Measurements from ENCODE around the gene SYMPK.

The SYMPK gene

DNA sequence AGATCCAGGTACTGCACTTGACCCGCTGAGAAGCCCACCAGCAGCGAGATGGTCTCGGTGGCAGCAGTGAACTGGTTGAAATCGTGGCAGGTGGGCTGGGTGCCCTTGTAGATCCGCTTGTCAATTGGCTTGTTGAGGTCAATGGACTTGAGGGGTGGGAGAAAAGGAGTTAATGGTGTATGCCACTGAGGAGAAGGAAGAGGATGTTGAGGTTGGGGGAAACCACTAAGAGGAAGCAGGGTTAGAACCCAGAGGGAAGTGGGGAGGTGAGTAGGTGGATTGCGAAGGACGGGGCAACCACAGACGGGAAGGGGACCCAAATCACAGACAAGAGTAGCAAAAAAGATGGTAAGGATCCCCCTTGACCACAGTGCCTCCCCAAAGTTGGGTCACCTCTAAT is 72.0 kb downstream of the SYMPK start:
- peak overlapping the region; percentile 88 for H3K4me3 ChIP-seq (ENCODE audit: low read length)
- TF ChIP-seq, protein P1, sequence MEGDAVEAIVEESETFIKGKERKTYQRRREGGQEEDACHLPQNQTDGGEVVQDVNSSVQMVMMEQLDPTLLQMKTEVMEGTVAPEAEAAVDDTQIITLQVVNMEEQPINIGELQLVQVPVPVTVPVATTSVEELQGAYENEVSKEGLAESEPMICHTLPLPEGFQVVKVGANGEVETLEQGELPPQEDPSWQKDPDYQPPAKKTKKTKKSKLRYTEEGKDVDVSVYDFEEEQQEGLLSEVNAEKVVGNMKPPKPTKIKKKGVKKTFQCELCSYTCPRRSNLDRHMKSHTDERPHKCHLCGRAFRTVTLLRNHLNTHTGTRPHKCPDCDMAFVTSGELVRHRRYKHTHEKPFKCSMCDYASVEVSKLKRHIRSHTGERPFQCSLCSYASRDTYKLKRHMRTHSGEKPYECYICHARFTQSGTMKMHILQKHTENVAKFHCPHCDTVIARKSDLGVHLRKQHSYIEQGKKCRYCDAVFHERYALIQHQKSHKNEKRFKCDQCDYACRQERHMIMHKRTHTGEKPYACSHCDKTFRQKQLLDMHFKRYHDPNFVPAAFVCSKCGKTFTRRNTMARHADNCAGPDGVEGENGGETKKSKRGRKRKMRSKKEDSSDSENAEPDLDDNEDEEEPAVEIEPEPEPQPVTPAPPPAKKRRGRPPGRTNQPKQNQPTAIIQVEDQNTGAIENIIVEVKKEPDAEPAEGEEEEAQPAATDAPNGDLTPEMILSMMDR (conservative IDR thresholded peaks at IDR 0.05; ENCODE audit: low read length): no peak
- DNase-seq (ENCODE audit: low read depth): no peak

DNA sequence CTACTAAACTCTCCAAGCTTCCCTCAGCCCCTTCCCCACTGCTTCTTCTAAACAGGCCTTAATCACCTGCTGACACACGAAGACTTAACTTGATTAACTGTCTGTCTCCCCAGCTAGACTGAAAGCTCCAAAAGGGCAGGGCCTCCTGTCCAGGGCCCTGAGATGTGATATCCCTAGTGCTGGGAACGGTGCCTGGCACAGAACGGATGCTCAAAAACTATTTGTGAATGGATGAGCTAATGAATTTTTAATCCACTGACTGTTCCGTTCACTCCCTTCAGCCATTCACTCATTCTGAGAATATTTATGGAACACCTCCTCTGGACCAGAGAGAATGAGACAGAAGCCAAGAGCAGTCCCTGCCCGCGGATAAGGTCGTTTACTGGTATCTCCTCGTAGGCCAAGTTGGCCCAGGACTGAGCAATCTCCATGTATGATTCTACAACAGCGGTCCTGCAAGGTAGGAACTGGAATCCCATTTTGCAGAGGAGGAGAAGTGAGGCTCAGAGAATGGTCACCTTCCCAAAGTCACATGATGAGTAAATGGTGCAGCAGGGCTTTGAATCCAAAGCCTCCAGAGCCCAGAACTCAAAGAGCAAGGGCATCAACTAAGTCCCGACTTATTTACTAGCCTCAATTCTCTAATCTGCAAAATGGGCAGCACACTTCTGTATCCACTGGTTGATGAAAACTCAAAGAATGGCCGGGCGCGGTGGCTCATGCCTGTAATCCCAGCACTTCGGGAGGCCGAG is 73.7 kb downstream of the SYMPK start:
- no peak for DNase-seq (ENCODE audit: low read depth)
- H3K4me3 ChIP-seq (ENCODE audit: low read length): no peak overlapping the region
- TF ChIP-seq, protein P1 (conservative IDR thresholded peaks at IDR 0.05; ENCODE audit: low read length): no peak

GRCh38 chr19:45786533-45786894 is 76.4 kb downstream of the SYMPK start:
- DNase-seq (ENCODE audit: low read depth): no peak
- TF ChIP-seq, protein P1 (conservative IDR thresholded peaks at IDR 0.05; ENCODE audit: low read length): no peak
- no peak overlapping the region for H3K4me3 ChIP-seq (ENCODE audit: low read length)

DNA sequence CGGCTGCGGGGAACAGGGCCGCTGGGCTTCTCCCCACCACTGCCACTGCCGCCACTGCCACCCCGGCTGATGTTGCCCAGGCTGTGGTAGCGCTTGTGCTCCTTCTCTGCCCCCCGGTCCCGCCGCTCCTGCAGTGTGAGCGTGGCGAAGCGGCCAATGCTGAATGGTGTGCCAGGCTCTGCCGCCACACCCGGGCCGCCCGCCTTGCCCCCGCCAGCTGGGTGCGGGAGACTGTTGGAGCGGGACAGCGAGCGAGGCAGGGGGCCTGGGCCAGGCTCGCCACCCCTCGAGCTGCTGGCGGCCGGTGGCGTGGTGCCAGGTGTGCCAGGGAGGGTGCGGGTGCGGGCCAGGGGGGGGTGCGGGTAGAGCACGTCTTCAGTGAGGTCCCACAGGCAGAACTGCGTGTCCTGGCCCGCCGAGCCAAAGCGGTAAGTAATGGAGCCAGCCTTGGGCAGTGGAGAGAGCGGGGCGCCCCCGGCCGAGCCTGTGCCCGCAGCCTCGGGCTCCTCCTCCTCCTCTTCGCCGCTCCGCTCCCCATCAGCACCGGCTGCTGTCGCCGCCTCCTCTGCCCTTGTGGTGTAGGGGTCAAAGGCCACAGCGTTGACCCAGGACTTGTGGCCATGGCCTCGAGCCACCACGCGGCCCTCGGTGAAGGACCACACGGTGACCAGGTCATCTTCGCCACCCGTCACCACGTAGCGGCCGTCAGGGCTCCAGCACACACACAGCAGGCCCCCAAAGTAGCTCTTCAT is 77.0 kb downstream of the SYMPK start:
- no peak overlapping the region for H3K4me3 ChIP-seq (ENCODE audit: low read length)
- no peak for DNase-seq (ENCODE audit: low read depth)
- TF ChIP-seq, protein P1 (conservative IDR thresholded peaks at IDR 0.05; ENCODE audit: low read length): no peak

DNA sequence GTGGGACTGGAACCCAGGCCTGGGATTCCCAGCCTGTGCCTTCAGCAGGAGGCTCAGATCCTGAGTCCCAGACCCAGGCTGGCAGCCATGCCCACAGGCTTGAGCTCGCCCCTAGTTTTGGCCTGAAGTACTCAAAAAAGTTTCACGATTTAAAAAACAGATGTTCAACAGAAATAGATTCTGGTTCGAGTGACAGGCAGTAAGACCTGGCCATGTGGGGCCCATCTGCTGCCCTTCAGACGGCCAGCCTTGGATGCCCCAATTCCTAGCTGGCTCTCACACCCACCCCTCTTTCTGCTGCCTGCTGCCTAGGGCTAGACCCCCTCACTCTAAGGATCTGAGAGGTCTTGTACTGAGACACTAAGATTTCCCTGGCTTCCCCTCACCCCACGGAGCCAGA is 77.8 kb downstream of the SYMPK start:
- TF ChIP-seq, protein P1 (conservative IDR thresholded peaks at IDR 0.05; ENCODE audit: low read length): no peak
- DNase-seq (ENCODE audit: low read depth): no peak

DNA sequence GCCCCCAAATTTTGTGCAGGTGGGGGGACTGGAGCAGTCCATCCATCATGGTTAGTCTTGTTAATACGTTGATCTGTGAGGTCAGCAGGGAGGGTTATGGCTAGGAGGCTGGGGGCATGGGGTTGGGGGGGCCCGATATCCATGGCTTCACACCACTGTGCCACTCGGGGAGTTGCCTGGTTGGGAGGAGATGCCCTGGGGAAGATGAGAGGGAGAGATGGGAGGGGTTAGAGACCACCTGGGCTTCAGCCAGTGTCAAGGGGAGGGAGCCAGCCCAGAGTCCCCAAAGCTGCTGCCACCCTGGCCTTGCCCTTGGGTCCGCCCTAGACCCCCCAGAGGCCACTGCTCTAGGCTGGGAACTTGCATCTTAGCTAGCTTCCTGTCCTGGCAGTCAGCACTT is 78.9 kb downstream of the SYMPK start:
- no peak overlapping the region for H3K4me3 ChIP-seq (ENCODE audit: low read length)
- TF ChIP-seq, protein P1 (conservative IDR thresholded peaks at IDR 0.05; ENCODE audit: low read length): no peak
- no peak for DNase-seq (ENCODE audit: low read depth)

More for the DNA sequence above, 77.8 kb downstream of the SYMPK start:
- H3K4me3 ChIP-seq (ENCODE audit: low read length): no peak overlapping the region

All from AG10803 (cell line).